HepG2 (cell line): ENCODE data around the gene EYA2.

ENCODE experiments used
- DNMT1 ChIP-seq: sonication (generic); formaldehyde crosslinking; IDR thresholded peaks from 2 replicates; pipeline ENCODE4 v1.5.1; 2020; ENCODE audit warnings: mild to moderate bottlenecking, missing genetic modification reagents
- ELF4 ChIP-seq: sonication (generic); formaldehyde crosslinking; IDR thresholded peaks from 2 replicates; pipeline ENCODE4 v1.5.0; 2020; ENCODE audit warnings: missing genetic modification reagents, mild to moderate bottlenecking, moderate library complexity, borderline replicate concordance
- GABPA ChIP-seq, 2 experiments: IDR thresholded peaks; 2 replicates each; pipeline ENCODE4 v1.6.1; 2011 to 2016; ENCODE audit warnings: low read depth in 2 of 2, low read length in 1 of 2, missing biosample characterization in 1 of 2, missing genetic modification characterization in 1 of 2
- MIXL1 ChIP-seq: IDR thresholded peaks from 2 replicates; pipeline ENCODE4 v1.6.1; 2016
- RFX1 ChIP-seq: fragments of 450-650 bp; IDR thresholded peaks from 2 replicates; pipeline ENCODE4 v1.6.1; 2017
- XBP1 ChIP-seq: sonication (generic); formaldehyde crosslinking; IDR thresholded peaks from 2 replicates; pipeline ENCODE4 v1.5.0; 2020; ENCODE audit warnings: missing genetic modification reagents
- ZNF138 ChIP-seq: sonication (generic); formaldehyde crosslinking; IDR thresholded peaks from 2 replicates; pipeline ENCODE4 v1.5.0; 2020; ENCODE audit warnings: mild to moderate bottlenecking, low read depth, missing genetic modification reagents
- ZNF17 ChIP-seq: sonication (generic); formaldehyde crosslinking; IDR thresholded peaks from 2 replicates; pipeline ENCODE4 v1.5.0; 2020; ENCODE audit warnings: mild to moderate bottlenecking, missing genetic modification reagents
- ZNF263 ChIP-seq: sonication (generic); formaldehyde crosslinking; IDR thresholded peaks from 2 replicates; pipeline ENCODE4 v1.4.0; 2020; ENCODE audit warnings: missing genetic modification reagents
- ZZZ3 ChIP-seq: sonication (generic); formaldehyde crosslinking; IDR thresholded peaks from 2 replicates; pipeline ENCODE4 v1.4.0; 2020; ENCODE audit warnings: missing genetic modification reagents, mild to moderate bottlenecking, borderline replicate concordance
- TF ChIP-seq, protein P1 (sequence below): sonication (generic); formaldehyde crosslinking; IDR thresholded peaks from 2 replicates; pipeline ENCODE4 v1.4.0; 2020; ENCODE audit warnings: missing genetic modification reagents
- TF ChIP-seq, protein P2 (sequence below): IDR thresholded peaks from 2 replicates; pipeline ENCODE4 v1.6.1; 2012; ENCODE audit warnings: inconsistent platforms
- TF ChIP-seq, protein P3 (sequence below): sonication (generic); formaldehyde crosslinking; IDR thresholded peaks from 2 replicates; pipeline ENCODE4 v1.5.1; 2020; ENCODE audit warnings: missing genetic modification reagents, mild to moderate bottlenecking, borderline replicate concordance
- TF ChIP-seq, protein P4 (sequence below): sonication (generic); formaldehyde crosslinking; IDR thresholded peaks from 2 replicates; pipeline ENCODE4 v1.5.0; 2020; ENCODE audit warnings: mild to moderate bottlenecking, missing genetic modification reagents, moderate library complexity

DNA sequence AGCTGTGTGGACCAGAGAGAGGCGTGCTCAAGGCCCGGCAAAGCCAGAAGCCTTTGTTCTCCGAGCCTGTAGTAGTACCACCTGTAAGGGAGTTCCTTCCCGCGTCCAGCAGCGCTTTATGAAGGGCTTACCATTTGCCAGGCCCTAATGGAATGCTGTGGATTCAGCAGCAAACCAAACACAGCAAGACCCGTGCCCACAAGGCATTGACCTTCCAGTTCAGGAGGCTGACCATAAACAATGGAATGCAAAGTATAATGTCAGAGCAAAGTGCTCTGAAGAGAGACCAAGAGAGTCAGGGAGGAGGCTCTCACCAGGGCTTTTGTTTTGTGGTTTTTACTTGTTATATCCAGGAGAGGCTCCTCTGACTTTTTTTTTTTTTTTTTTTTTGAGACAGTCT lies 252.0 kb downstream of the EYA2 start:
- TF ChIP-seq, protein P1, sequence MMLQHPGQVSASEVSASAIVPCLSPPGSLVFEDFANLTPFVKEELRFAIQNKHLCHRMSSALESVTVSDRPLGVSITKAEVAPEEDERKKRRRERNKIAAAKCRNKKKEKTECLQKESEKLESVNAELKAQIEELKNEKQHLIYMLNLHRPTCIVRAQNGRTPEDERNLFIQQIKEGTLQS (CRISPR knock-in tag) = no peak
- TF ChIP-seq RFX1 (no peak), ZZZ3 (no peak), ELF4 (no peak), ZNF138 (no peak), ZNF17 (no peak), MIXL1 (CRISPR knock-in tag) (no peak), GABPA (IDR thresholded peaks at IDR 0.05; ENCODE audit: low read depth, low read length) (no peak), GABPA (CRISPR knock-in tag; IDR thresholded peaks at IDR 0.05; ENCODE audit: low read depth) (no peak), ZNF263 (CRISPR knock-in tag) (no peak), DNMT1 (CRISPR knock-in tag) (no peak), XBP1 (CRISPR knock-in tag) (no peak)
- TF ChIP-seq, protein P2, sequence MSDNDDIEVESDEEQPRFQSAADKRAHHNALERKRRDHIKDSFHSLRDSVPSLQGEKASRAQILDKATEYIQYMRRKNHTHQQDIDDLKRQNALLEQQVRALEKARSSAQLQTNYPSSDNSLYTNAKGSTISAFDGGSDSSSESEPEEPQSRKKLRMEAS = no peak
- TF ChIP-seq, protein P3, sequence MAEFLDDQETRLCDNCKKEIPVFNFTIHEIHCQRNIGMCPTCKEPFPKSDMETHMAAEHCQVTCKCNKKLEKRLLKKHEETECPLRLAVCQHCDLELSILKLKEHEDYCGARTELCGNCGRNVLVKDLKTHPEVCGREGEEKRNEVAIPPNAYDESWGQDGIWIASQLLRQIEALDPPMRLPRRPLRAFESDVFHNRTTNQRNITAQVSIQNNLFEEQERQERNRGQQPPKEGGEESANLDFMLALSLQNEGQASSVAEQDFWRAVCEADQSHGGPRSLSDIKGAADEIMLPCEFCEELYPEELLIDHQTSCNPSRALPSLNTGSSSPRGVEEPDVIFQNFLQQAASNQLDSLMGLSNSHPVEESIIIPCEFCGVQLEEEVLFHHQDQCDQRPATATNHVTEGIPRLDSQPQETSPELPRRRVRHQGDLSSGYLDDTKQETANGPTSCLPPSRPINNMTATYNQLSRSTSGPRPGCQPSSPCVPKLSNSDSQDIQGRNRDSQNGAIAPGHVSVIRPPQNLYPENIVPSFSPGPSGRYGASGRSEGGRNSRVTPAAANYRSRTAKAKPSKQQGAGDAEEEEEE (CRISPR knock-in tag) = no peak
- TF ChIP-seq, protein P4, sequence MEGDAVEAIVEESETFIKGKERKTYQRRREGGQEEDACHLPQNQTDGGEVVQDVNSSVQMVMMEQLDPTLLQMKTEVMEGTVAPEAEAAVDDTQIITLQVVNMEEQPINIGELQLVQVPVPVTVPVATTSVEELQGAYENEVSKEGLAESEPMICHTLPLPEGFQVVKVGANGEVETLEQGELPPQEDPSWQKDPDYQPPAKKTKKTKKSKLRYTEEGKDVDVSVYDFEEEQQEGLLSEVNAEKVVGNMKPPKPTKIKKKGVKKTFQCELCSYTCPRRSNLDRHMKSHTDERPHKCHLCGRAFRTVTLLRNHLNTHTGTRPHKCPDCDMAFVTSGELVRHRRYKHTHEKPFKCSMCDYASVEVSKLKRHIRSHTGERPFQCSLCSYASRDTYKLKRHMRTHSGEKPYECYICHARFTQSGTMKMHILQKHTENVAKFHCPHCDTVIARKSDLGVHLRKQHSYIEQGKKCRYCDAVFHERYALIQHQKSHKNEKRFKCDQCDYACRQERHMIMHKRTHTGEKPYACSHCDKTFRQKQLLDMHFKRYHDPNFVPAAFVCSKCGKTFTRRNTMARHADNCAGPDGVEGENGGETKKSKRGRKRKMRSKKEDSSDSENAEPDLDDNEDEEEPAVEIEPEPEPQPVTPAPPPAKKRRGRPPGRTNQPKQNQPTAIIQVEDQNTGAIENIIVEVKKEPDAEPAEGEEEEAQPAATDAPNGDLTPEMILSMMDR (CRISPR knock-in tag) = no peak
